HG02938 (cell line): ENCODE data around the gene SYNDIG1.

ENCODE experiments used
- ATAC-seq: cut with Tn5 transposase; IDR thresholded peaks from one replicate; pipeline ENCODE4 v1.9.1; 2021; ENCODE audit warnings: mild to moderate bottlenecking, moderate library complexity; ENCODE audit not compliant: unreplicated experiment

SYNDIG1 gene

GRCh38 chr20:24470746-24471582 is 1.5 kb downstream of the SYNDIG1 start:
- ATAC-seq, result no peak

- no peak for ATAC-seq
These were observed 3.0 kb downstream of the SYNDIG1 start for GRCh38 chr20:24472426-24472825.

GRCh38 chr20:24473435-24474223 is 4.2 kb downstream of the SYNDIG1 start:
- no peak for ATAC-seq

- no peak for ATAC-seq
These were observed 8.6 kb downstream of the SYNDIG1 start for GRCh38 chr20:24477831-24478547.

GRCh38 chr20:24478584-24478983 is 9.2 kb downstream of the SYNDIG1 start:
- ATAC-seq, result no peak

- ATAC-seq, result no peak
These were observed 9.7 kb downstream of the SYNDIG1 start for GRCh38 chr20:24479106-24479505.

- ATAC-seq, result no peak
These were observed 10.2 kb downstream of the SYNDIG1 start for GRCh38 chr20:24479595-24479994.

GRCh38 chr20:24480509-24480908 is 11.1 kb downstream of the SYNDIG1 start:
- no peak for ATAC-seq

- ATAC-seq, result no peak
These were observed 11.7 kb downstream of the SYNDIG1 start for GRCh38 chr20:24481173-24481572.

GRCh38 chr20:24483435-24484080 is 14.1 kb downstream of the SYNDIG1 start:
- no peak for ATAC-seq

GRCh38 chr20:24484081-24484450 is 14.6 kb downstream of the SYNDIG1 start:
- ATAC-seq, result no peak

- no peak for ATAC-seq
These were observed 16.6 kb downstream of the SYNDIG1 start for GRCh38 chr20:24485981-24486380.

GRCh38 chr20:24487240-24487639 is 17.8 kb downstream of the SYNDIG1 start:
- no peak for ATAC-seq

GRCh38 chr20:24487648-24488047 is 18.2 kb downstream of the SYNDIG1 start:
- no peak for ATAC-seq

- no peak for ATAC-seq
These were observed 18.8 kb downstream of the SYNDIG1 start for GRCh38 chr20:24488064-24488799.

GRCh38 chr20:24488800-24489175 is 19.4 kb downstream of the SYNDIG1 start:
- ATAC-seq, result no peak

- ATAC-seq, result no peak
These were observed 19.8 kb downstream of the SYNDIG1 start for GRCh38 chr20:24489193-24489592.

- ATAC-seq, result no peak
These were observed 20.3 kb downstream of the SYNDIG1 start for GRCh38 chr20:24489631-24490260.

GRCh38 chr20:24490598-24490997 is 21.2 kb downstream of the SYNDIG1 start:
- ATAC-seq, result no peak
